Activated T-helper 9 cell treated with anti-CD3 and anti-CD28 coated beads, Interleukin-2, amount 50 U/mL, for 16 hours (primary cell): ENCODE measurements around the gene MED26.

Source experiments
- DNase-seq: peaks from one replicate; pipeline ENCODE4 v3.0.0-alpha.2; 2020; ENCODE audit warnings: low read depth

The MED26 gene

DNA sequence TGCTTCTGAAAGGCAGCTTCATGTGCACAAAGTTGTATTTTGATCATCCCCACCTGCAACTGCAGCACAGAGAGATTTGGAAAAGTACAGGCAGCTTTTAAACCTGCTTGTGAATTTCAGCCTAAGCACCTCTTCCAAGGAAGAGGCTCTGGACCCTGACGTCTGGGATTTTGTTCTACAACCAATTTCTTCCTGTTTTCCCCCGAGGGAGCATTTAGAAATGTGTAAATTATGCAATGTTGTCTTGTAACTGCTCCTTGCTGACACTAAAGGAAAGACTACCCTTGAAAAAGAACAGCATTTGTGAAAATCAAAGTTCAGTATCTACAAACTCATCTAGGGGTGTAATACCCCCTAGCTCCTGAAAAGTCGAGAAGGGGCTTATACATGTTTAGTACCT, 15.4 kb downstream of the MED26 start:
- no peak for DNase-seq

DNA sequence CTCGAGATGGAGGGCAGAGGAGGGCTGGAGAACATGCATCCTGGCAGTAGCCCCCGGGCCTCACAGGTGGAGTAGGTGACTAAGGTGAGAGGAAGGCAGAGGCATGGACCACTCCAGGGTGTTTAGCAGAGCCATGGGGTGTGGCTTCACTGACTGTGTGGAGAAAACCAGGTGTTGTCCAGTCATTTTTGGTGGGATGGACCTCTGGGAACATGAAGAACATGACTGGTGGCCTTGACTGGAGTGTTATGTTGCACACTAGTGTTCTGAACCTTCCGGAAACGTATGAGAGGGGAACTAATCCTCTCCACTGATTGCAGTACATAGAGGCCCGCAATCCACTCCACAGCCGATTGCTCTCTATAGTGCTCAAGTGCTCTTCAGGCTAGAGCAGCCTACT, 16.9 kb downstream of the MED26 start:
- DNase-seq, result no peak

DNA sequence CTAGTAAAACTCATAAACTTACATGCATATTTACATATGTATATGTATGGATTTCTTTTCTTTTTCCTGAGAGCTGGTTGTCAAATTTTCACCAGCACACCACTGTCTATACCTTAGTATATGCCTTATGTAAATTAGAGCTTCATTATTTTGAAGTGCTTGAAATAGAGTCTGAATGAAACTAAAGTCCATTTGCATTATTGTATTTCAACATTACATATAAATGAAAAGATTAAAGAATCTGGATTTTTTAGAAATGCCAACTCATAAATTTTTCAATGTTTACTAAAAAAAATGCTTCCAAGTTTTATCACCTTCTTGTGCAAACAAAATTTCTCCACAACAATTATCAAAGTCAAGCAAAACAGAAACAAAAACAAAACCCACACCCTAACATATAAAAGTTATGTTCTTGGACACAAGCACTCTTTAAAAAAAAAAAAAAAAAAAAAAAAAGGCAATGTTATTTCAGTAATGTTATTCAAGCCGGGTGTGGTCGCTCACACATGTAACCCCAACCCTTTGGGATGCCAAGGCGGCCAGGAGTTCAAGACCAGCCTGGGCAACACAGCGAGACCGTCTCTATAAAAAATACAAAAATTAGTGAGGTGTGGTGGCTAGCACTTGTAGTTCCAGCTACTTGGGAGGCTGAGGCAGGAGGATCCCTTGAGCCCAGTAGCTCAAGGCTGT, 18.3 kb downstream of the MED26 start:
- no peak for DNase-seq

DNA sequence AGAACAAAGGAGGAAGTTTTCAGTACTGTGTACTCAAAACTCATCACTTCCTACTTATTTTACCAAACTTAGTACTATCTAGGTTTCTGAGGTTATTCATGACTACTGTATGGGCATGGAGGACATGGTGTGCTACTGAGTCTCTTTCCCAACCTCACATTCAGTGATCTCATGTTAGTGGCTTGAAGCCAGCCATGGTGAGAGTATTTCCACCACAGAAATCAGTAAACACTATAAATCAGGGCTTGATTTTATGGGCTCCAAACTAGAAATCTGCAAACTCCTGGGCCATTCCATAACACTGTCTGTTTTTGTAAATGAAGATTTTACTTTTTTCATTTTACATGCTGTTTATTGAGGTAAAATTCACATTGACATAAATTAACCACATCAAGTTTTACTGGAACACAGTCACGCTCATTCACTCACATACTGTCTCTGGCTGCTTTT, 19.7 kb downstream of the MED26 start:
- DNase-seq, result no peak

DNA sequence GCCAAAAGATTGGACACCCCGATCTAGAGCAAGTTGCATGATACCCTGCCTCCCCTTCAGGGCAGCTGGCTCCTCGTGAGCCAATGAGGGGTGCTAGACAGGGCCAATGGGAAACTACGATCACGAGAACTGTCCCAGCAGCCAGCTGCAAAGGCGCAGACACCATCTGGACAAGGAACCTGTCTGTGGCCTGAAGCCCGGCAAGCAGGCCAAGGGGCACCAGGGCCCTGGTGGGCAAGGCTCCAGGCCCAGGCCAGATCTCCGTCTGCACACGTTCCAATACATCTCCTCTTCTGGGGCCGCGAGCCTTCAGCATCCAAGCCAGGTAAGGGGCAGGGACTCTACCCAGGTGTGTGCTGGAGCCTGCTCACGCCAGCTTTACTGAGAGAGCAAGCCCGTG, 20.2 kb downstream of the MED26 start:
- no peak for DNase-seq

DNA sequence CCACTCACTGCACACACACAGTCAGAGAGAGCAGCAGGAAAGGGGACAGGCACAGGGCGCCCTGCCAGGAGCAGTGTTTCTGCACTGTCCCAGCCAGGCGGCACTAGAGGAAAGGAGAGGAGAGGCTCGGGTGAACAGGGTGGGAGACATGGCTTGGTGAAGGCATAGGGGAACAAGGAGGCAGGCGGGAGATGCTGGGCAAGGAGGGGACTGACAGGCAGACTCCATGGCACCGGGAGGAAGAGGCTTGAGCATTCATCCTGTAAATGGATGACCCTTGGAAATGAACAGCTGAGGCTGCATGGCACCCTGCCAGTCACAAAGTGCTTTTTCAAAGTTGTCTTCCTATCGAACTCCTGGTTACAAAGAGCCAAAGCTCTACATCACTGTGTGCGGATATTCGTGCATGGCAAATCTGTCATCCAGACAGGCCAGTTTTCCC, 22.4 kb downstream of the MED26 start:
- DNase-seq, result no peak

DNA sequence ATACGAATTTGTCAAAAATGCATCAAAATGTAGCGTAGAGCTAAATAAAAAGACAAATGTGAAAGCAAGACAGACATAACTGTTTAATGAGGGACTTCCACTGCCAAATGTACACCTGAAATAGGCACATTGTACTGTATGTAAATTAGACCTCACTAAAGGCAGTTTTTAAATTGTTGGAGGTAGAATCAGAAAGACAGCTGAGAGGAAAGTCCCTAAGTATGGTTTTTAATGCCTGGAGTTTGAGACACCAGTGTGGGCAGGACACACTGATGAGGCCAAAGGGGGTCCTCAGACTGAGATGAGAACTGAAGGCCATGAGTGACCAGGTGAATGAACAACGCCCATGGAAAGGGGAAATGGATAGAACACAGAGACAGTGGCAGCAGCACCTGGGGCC, 22.9 kb downstream of the MED26 start:
- no peak for DNase-seq

DNA sequence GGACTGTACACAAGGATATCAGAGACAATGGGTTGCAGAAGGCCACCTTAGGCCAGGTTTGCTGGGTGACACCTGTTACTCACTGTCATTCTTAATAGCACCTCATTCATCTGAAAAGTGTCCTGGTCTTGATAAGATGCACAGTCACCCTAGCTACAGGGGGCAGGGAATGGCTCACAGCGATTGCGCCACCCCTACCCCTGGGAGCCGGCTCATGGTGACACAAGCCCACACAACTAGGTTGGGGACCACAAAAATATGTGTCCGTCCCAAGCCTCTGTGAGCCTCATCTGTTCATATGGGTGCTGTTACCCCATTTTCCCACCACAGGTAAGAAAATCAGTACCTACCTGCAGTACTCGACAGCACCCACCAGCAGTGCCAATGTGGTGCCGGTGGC, 23.4 kb downstream of the MED26 start:
- no peak for DNase-seq

DNA sequence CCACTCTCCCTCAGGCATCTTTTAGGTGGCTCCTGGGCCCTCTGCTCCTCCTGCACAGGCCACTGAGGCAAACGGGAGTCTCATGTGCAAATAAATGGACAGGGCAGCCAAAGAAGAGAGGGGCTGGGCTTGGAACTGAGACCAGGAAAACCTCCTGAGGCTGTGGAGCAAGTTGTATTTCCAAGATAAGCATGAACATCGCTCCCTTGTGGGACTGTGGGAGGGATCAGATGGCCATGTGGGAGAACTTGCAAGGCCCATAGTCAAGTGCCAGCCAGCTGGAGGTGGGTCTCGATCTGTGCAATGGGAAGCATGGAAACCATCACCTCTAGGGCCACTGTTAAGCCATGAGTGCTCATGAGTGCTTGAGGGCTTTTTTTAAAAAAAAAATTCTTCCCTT, 24.9 kb downstream of the MED26 start:
- no peak for DNase-seq

DNA sequence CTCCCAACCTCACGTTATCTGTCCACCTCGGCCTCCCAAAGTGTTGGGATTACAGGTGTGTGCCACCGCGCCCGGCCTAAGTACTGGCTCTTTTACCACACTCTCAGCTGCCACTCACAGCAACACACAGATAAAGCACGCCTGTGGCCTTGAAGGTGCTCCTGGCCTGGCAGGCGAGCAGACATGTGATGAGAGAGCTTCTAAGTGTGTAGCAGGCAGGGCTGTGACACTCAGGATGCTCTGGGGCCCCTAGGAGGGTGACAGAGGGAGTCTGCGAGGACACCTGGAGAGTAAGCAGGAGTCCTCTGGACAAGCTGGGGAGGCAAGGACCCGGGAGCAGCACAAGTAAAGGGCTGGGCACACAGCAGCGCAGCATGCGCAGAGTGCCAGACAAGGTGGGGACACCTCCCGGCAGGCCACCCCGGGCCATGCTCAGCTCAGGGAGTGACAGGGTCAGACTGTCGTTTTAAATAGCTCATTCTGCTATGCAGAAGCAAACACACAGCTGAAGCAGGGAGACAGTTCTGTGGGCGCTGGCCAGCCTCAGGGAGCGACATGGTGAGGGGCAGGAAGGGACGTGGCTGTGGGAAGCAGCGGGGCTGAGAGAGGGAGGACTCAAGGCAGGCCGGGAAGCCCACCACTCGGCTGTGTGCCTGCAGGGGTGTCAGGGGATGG, 26.5 kb downstream of the MED26 start:
- DNase-seq, result no peak

DNA sequence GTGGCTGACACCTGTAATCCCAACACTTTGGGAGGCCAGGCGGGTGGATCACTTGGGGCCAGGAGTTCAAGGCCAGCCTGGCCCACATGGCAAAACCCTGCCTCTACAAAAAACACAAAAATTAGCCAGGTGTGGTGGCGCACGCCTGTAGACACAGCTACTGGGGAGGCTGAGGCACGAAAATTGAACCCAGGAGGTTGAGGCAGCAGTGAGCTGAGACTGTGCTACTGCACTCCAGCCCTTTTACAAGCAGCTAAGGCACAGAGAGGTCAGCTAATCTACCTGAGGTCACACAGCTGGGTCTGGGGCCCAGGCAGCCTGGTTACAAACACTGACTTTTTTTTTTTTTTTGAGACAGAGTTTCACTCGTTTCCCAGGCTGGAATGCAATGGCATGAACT, 27.2 kb downstream of the MED26 start:
- no peak for DNase-seq

DNA sequence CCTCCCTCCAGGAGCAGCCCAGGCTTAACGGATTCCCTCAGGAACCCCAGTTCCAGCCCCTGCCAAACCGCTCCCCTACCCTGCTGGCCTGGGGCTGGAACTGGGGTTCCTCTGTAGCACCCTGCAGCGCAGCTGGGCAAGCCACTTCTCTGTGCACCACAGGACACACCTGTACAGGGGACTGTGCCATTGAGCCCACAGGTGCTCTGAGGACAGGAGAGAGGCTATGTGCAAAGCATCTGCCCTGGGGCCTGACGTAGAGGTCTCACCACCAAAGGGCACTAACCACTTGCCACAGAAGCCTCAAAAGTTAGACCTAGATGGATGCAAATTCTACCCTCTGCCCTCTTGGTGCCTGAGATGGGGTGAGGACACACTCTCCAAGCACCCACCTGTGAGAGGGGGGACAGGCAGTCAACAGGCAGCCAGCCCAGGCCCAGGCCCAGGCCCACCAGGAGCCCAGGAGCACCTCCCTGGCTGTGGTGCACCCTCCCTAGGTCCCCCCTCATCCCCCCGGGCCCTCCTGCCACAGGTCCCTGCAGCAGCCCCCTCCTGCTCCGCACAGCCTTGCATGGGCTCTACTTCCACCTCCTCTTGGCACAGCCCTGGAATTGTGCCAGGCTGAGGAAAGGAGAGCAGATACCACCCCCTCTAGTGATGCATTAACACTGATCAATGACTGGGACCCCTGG, 28.2 kb downstream of the MED26 start:
- DNase-seq, result no peak

DNA sequence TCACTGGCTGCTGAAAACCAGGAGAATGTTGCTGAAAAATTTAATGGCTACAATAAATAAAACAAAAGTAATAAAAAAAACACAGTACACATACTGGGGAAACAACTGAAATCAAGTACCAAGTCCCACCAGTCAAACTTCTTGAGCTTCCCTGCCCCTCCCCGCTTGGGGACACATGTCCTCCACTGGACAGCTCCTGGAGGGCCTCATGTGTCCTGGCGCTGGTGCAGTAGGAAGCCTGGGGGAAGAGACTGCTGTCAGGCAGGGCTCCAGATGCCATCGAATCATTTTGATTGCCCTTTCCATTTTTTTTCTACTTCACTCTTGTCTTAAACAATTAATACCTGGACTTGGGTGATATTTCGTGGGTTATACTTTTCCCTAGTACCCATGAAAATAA, 29.2 kb downstream of the MED26 start:
- DNase-seq, result no peak

DNA sequence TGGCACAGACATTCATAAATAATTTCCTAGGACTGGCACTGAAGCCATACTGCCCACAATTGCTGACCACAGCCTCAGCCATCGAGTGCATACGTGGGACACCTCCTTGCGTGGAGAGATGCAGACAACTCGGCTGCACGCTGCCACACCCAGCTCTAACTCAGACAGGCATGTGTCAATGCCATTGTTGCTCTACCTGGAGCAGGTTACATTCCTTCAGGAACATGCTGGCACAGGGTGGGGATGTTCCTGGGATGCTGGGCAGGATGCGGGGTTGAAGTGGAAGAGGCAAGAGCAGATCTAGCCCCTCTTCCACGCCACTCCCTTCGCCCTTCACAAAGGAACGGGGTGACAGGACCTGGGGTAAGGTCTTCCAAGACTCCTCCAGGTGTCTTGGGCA, 31.6 kb downstream of the MED26 start:
- no peak for DNase-seq

DNA sequence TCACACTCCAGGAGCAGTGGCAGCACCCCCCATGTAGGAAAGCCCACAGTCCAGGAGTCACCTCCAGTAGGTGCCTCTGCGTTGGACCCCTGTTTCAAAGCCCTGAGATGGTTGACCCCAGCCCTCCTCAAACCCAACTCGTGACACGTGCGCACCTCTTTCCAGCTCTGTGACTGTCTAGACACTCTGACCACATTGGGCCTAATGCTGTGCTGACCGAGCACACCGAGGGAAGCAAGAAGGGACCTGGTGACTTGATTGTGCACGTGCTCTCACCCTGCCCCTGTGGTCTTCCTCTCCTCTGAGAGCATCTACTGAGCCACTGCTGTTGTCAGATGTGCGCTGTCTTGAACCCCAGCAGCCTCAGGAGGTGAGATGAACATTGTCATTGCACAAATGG, 32.9 kb downstream of the MED26 start:
- DNase-seq, result no peak

DNA sequence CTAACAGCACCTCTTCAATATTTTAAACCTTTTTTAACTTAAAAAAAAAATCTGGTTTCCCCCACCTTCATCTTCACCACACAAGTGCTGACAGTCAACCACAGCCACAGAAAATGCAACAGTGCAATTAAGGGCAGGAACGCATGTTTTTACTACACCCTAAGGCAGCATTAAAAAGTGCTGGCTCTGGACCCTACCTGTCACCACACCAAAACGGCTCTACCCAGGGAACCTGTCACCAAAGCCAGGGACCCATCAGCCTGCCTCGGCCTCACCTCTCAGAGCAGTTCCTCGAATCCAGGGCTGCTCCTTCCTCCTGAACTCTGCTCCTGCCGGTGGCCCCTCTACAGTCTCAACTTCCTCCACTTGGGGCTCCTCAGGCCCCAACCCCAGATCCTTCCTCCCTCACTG, 33.3 kb downstream of the MED26 start:
- no peak for DNase-seq

DNA sequence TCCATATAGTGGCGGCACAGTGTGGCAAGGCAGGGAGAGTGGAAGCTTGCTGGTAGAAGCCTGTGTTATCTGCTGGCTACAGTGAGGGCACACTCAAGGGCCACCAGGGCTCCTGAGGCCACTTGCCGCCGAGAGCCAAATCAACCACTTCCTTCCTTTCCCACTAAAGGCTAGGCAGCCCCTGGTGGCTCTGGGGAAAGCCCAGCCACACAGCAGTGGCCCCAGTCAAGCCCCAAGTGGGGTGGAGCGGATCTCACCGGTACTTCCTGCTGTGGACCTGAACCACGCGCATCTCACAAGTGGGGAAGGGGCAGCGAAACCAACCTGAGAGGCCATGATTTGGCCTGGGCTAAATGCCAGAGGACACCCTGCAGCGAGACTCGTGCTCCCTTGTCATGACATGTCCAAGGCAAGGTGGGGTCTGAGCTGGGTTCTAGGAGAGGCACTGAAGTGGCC, 33.8 kb downstream of the MED26 start:
- DNase-seq, result no peak

DNA sequence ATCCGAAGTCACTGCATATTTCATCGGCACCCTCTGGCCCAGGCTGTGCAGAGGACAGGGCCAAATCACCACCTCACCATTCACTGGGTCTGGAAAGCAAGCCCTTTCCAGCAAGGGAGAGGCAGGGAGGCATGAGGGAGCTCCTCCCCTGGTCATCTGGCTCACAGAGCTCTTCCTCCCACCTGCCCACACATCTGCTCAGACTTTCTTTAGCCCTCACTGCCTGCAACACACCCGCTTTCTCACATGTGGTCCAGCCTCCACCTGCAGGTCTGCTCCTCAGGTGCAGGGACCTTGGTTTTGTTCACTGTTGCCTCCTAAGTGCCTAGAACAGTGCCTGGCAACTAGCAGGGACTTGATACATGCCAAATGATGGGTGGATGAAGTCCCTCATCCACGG, 34.8 kb downstream of the MED26 start:
- DNase-seq, result no peak

DNA sequence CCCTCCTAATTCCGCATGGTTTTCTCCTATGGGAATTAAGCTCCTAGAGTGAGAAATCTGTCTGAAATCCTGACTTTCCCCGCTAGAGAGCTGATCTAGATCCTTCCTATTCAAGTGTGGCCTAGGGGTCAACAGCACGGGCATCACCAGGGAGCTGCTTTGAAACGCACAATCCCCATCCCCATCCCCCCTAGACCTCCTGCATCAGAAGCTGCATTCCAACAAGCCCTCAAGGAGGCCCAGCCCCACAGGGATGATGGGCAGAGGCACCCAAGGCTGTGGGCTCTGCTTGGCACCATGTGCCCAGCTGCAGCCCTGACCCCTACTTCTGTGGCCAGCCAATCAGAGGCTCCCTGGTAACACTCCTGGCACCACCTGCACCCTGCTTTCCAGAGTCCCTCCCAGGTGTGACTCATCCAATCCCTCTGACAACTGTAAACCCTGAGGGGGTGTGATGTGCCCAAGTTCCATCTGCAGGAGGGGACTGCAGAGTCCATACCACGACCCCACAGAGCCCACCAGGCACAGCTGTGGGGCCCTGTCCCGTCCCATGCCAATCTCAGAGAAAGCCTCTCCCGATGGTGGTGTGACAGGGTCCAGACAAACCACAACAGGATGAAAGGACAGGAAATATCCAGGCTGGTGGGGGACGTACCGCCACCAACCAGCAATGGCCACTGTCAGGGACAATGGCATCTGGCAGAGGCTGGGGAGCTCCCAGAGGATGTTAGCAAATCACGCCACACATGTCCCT, 36.0 kb downstream of the MED26 start:
- no peak for DNase-seq

DNA sequence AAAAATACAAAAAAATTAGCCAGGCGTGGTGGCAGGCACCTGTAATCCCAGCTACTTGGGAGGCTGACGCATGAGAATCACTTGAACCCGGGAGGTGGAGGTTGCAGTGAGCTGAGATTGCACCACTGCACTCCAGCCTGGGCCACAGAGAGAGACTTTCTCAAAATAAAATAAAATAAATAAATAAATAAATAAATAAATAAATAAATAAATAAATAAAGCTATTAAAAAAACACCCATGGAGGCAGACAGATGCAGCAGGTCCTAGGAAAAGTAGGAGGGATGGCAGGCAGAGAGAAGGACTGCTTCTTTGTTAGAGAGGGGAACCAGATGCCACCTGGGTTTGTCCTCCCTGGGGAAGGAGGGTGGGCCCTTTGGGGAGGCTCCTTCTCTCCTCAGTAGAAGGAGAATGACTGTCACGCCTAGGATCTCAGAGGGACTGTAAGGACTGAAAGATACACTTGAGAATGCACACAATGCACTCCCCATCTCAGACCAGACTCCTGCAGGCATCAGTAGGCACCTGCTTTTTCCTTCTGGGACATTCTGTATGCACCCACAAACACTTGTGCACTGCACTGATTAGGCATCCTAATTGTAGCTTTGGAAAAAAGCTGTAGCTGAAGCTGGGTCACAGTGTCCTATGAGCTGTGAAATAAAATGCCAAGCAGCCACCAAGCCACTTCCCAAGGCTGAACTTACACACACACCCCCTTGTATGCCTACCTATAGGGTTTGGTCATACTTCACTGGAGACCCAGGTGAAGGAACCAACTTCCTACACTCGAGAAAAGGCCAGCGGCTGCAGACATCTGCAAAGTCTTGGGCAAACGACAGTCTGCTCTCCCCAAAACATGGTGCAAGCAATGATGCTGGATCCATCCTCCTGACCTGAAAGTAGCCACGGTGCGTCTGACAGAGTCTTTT, 36.9 kb downstream of the MED26 start:
- DNase-seq, result no peak

DNA sequence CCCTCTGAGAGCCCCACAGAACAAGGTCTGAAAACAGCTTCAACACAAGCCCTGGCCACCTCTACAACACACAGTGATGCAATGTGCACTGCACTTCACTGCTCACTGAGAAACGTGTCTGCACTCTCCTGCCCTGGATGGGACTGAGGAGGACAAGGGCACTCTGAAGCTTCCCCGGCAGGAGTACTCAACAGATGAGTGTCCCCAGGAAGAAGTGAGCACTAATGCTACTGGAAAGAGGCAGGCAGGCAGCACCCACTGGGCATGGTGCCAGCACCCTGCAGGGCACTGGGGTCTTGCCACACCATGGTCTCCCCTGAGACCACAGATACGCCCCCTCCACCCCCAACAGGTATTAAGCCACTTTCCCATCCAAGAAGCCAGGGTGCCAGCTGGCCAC, 38.1 kb downstream of the MED26 start:
- DNase-seq, result no peak
